UCSD-AML1 (cell line): ENCODE measurements around the gene APOO.
"Not testable (repeated sequence)": the region's sequence is repeated elsewhere in the genome, so short reads cannot be mapped to it uniquely, and the experiment has no call there.

ENCODE experiments used
- DNase-seq: peaks from one replicate; lab custom pipeline; 2025; ENCODE audit not compliant: unreplicated experiment; lab: John Stamatoyannopoulos, UW

The APOO gene

GRCh38 chrX:23861952-23862351, 45.8 kb downstream of the APOO start:
- not testable (repeated sequence) for DNase-seq

- DNase-seq, result no peak
These were observed 46.4 kb downstream of the APOO start for GRCh38 chrX:23861215-23861896.

- not testable (repeated sequence) for DNase-seq
These were observed 48.5 kb downstream of the APOO start for GRCh38 chrX:23859238-23859637.

- DNase-seq, result no peak
These were observed 49.8 kb downstream of the APOO start for GRCh38 chrX:23857935-23858334.

GRCh38 chrX:23857363-23857762, 50.4 kb downstream of the APOO start:
- DNase-seq, result no peak

GRCh38 chrX:23855569-23855968, 52.2 kb downstream of the APOO start:
- no peak for DNase-seq

GRCh38 chrX:23854945-23855344, 52.8 kb downstream of the APOO start:
- DNase-seq, result no peak

- no peak for DNase-seq
These were observed 53.6 kb downstream of the APOO start for GRCh38 chrX:23854122-23854521.

GRCh38 chrX:23851544-23851943, 56.2 kb downstream of the APOO start:
- DNase-seq, result no peak

- no peak for DNase-seq
These were observed 58.5 kb downstream of the APOO start for GRCh38 chrX:23849241-23849640.

GRCh38 chrX:23845351-23845817, 62.4 kb downstream of the APOO start:
- no peak for DNase-seq

GRCh38 chrX:23844502-23845138, 63.1 kb downstream of the APOO start:
- peak; percentile 33 for DNase-seq

- DNase-seq, result no peak
These were observed 65.8 kb downstream of the APOO start for GRCh38 chrX:23841847-23842522.

- DNase-seq, result no peak
These were observed 67.1 kb downstream of the APOO start for GRCh38 chrX:23840674-23841073.

- no peak for DNase-seq
These were observed 68.8 kb downstream of the APOO start for GRCh38 chrX:23838953-23839352.

GRCh38 chrX:23832721-23833120, 75.0 kb downstream of the APOO start:
- no peak for DNase-seq

GRCh38 chrX:23828881-23829280, 78.9 kb downstream of the APOO start:
- no peak for DNase-seq

GRCh38 chrX:23826653-23827052, 81.1 kb downstream of the APOO start:
- DNase-seq, result no peak

GRCh38 chrX:23826216-23826615, 81.5 kb downstream of the APOO start:
- no peak for DNase-seq

GRCh38 chrX:23825675-23826074, 82.1 kb downstream of the APOO start:
- no peak for DNase-seq

- DNase-seq, result no peak
These were observed 84.9 kb downstream of the APOO start for GRCh38 chrX:23822841-23823240.

GRCh38 chrX:23822397-23822796, 85.3 kb downstream of the APOO start:
- DNase-seq, result no peak
